ENCODE data around the gene GIGYF2.
"Not testable (repeated sequence)": the region's sequence is repeated elsewhere in the genome, so short reads cannot be mapped to it uniquely, and the experiment has no call there.

The GIGYF2 gene

DNA sequence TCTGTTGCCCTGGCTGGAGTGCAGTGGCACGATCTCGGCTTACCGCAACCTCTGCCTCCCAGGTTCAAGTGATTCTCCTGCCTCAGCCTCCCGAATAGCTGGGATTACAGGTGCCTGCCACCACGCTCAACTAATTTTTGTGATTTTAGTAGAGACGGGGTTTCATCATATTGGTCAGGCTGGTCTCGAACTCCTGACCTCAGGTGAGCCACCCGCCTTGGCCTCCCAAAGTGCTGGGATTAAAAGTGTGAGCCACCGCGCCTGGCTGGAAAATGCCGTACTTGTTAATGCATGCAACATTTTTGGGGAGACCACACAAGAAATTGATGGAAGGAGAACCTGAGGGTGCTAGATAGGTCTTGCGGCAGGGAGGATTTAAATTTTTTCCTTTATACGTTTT, 6.0 kb upstream of the GIGYF2 start:
- DNase-seq, result not testable (repeated sequence)

DNA sequence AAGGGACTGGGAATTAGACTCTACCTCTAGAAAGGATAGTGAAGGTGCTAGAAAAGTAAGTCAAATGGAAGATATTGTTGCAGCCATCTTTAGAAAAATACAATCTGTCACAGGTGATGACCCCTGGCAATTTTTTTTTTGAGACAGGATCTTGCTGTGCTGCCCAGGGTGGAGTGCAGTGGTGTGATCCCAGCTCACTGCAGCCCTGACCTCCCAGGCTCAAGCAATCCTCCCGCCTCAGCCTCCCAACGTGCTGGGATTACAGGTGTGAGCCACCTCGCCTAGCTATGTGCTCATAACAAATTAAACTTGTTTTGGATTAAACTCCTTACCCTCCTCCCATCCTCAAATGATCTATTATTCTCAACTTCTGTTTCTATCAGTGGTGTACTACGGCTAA, 3.8 kb upstream of the GIGYF2 start:
- DNase-seq, result no peak

- no peak for DNase-seq
These were observed 497 bp upstream of the GIGYF2 start for GRCh38 chr2:232696609-232697058.

DNA sequence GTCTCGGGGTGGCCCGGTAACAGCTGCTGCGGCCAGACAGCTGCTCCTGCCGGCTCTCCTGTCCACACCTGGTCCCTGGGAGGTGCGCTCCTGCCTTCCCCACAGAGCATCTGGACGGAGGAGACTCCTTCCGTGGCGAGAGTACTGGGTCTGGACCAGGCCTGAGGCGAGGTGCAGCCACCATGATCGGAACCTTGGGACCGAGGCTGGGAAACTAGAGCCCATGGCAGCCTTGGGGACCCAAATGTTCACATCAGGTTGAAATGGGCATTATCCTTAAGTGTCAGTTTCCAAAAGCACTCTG, 628 bp downstream of the GIGYF2 start:
- peak; percentile 68 for DNase-seq

DNA sequence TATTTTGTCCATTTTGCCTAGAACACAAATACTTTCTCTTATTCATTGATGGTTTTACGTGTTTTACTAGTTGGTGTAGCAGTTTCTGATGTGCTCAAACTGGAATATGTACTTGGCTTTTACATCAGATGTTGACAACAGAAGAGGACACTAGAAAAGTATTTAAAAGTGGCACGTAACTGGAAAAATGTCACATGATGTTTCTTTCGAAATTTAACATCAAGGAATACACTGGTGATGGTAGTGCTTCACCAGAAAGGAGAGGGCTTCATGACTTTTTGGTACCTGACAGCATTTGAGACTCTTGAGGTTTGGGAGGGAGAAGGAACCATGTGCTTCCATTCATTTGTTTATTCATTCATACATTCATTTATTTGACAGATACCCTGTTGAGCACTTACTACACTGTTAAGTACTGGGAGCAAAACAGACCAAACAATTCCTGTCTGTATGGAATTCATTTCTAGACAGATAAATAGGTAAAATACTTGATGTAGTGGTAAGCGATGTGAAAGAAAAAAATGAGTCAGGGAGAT, 1.5 kb downstream of the GIGYF2 start:
- DNase-seq, result no peak

GRCh38 chr2:232699110-232699509, 2.0 kb downstream of the GIGYF2 start:
- no peak for DNase-seq

DNA sequence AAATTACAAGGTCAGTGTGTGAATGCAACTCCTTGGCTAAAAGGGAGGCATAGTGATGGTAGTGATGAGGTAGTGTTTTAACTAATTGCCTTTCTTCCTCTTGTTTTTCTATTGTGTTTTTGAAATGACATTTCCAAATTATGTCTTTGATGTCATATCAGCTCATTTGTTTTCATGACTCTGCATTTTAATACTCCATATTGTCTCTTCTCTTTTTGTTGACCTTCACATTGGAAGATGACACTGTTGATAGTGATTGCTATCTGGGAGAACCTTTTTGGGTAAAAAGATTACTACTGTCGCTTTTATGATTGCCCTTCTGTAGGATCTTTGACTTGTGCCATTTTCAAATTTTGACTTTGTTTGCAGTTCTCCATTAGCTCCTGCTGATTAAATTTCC, 3.0 kb downstream of the GIGYF2 start:
- DNase-seq, result no peak

GRCh38 chr2:232707076-232707475, 9.9 kb downstream of the GIGYF2 start:
- no peak for DNase-seq

GRCh38 chr2:232713505-232713904, 16.4 kb downstream of the GIGYF2 start:
- no peak for DNase-seq

GRCh38 chr2:232714969-232715368, 17.8 kb downstream of the GIGYF2 start:
- DNase-seq, result no peak

- not testable (repeated sequence) for DNase-seq
These were observed 22.9 kb downstream of the GIGYF2 start for GRCh38 chr2:232720056-232720455.

DNA sequence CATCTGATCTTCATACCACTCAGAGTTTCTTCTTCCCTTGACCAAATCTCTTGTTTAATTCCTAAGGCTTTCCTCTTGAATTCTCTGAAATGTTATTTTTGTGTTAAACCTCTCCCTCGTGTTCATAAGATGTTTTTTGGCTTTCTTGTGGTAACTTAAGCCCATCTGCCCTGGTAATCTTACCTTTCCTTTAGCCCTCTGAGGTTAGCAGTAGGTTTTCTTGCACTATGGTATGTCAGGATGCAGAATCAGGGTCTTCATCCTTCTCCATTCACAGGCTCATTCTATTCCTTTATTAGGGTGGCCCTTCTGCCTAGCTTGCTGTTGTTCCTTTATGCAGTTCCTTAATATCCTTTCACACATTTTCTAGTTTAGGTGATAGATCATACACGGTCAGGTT, 24.1 kb downstream of the GIGYF2 start:
- no peak for DNase-seq

DNA sequence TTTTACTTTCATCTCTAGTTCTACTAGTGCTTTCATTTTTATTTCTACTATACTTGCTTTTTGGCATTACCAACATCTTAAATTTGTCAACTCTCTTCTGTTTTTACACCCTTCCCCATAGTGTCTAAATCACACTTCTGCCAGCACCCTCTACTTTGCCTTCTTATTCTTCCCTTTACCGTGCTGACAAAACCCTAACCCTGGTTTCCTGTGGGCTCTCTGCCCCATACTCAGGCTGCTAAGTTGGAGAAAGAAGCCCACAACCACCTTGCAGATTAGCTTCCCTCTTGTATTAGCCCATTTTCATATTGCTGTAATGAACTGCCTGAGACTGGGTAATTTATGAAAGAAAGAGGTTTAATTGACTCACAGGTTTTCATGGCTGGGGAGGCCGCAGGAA, 24.8 kb downstream of the GIGYF2 start:
- DNase-seq, result no peak

DNA sequence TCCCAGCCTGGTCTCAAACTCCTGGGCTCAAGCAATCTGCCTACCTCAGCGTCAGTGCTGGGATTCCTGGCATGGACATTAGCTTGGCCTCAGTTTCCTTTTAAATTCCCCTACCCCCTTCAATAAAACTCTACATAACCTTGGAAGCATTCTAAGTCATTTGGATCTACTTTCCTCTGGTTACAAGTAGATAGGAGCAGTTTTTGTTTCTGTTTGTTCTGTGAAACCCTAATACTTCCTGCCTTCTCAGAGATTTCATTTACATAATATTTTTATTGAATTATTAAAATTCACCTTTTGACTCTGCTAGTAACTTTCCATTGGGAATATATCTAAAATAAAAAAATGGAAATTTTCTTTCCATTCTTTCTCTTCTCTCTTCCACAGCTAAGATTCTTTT, 25.9 kb downstream of the GIGYF2 start:
- DNase-seq, result no peak

GRCh38 chr2:232728785-232729184, 31.7 kb downstream of the GIGYF2 start:
- no peak for DNase-seq

DNA sequence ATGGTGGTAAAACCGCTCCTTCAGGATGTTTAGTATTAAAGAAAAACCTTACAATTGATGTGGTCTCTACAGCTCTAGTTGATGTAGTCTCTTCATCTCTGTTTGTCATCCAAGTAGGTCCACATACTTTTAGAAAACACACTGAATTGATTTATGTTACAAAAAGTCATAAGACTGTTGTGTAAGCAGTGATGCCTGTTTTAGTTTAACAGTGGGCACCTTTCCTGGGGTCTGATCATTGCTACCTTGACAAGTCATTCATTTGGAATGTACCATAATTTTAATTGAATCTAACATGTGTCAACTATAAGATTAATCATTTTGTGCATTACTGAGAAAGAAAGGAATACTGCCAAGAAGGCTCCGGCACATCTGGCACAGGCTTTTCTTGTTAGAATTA, 34.3 kb downstream of the GIGYF2 start:
- DNase-seq, result no peak

DNA sequence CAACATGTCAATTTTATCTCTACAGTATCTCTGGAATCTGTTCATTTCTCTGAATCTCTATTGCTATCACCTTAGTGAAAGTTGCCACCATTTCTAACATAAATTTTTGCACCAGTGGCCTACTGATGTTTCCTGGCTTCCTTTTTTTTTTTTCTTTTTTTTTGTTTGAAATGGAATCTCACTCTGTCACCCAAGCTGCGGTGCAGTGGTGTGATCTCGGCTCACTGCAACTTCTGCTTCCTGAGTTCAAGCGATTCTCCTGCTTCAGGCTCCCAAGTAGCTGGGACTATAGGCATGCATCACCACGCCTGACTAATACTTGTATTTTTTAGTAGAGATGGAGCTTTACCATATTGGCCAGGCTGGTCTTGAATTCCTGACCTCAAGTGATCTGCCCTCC, 44.2 kb downstream of the GIGYF2 start:
- DNase-seq, result no peak

GRCh38 chr2:232741972-232742371, 44.8 kb downstream of the GIGYF2 start:
- no peak for DNase-seq

DNA sequence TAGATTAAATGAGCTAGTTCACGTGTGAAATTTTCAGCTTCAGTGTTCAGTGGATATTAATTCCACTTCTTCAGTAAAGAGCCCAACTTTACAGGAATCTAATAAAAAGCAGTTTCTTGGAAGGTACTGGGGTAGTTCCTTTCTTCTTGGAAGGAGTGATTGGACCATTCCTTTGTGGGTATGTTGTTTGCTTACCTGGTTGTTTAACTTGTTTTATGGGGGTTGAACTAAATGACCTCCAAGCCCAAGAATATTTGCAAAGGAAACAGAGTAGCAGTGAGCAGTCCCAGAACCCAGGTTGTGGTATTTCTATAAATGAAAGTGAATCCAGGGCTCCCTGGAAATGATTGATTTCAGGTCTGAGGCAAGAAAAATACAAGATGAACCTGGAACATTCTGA, 47.8 kb downstream of the GIGYF2 start:
- no peak for DNase-seq

- no peak for DNase-seq
These were observed 50.9 kb downstream of the GIGYF2 start for GRCh38 chr2:232748038-232748437.

GRCh38 chr2:232749331-232749730, 52.2 kb downstream of the GIGYF2 start:
- no peak for DNase-seq

GRCh38 chr2:232750135-232750671, 53.1 kb downstream of the GIGYF2 start:
- DNase-seq, result no peak

DNA sequence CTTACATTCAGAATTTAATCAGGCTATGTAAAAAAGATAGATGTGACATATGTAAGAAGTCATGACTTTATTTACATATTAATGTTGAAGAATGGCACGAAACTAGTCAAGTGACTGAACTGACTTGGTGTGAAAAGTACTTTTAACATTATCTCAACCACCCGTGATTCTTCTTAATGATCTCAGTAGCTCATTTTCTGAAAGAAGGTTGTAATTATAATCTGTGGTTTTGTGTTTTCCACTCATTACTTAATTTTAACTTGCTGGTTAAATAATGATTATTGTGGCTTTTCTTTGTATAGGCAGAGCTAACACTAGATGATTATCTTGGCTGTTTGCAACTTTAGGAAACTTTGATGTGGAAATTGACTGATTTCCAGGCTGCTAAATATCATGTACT, 60.8 kb downstream of the GIGYF2 start:
- no peak for DNase-seq

DNA sequence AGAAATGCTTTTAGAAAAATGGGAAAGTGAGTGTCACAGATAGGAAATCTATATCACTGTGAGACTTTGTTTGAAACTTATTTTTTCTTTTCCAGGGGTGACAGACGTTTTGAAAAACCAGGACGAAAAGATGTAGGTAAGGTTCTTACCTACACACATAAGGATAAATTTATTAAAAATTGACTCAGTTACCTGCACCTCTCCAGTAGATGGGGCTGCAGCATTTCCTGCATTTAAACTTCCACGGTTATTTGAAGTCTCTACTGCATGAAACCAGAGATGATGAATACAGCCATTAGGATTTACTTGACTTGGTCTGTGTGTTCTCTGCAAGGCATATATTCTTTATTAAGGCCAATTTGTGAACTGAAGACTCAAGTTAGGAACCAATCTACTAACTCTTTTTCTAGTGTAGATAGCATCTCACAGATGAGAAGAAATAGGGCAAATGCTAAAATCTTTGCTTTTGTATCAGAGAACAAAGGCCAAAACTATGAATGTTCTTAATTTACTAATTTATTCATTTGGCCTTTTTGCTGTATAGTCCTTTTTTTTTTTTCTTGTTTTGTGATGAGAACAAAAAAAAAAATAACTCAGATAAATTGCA, 64.3 kb downstream of the GIGYF2 start:
- DNase-seq, result peak; percentile 22

DNA sequence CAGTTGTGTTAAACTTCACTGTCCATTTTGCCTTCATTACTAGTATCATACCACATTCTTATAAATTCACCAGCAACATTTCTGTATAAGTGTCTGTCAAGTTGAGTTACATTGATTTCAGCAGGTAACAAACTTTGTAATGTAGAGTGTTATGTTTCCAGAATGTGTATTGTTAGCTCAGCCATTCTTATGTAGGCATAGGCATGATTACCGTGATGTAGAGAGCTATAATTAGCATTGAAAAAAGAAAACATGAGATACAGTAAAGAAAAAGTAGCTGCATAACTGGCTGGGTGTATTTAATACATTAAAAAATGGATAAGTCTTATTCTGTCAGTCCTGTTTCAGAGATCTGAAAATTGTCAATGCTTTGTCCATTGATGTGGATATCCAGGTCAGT, 70.7 kb downstream of the GIGYF2 start:
- no peak for DNase-seq

All from femur (tissue), 1 donor.